Activated T-cell treated with anti-CD3 and anti-CD28 coated beads for 24 hours (primary cell): ENCODE measurements around the gene DCUN1D4.
"Not testable (repeated sequence)": the region's sequence is repeated elsewhere in the genome, so short reads cannot be mapped to it uniquely, and the experiment has no call there.

Experiments
- DNase-seq: peaks from one replicate; pipeline ENCODE4 v3.0.0-alpha.2; 2020; ENCODE audit warnings: low read depth

The DCUN1D4 gene

DNA sequence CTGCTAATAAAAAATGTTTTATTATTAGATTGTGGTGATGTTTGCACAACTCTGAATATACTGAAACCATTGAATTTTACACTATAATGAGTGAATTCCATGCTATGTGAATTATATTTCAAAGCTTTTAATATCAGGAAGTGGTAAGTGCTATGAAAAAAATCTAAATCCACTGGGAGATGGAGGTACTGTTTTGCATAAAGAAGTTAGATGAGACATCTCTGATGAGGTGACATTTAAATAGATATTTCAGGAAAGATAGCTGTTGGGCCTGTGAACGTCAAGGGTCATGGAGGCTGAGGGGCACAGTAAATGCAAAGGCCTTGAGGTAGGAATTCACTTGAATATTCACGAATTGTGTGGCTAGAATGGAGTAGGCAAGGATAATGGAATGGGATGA lies 12.3 kb downstream of the DCUN1D4 start:
- DNase-seq: no peak

DNA sequence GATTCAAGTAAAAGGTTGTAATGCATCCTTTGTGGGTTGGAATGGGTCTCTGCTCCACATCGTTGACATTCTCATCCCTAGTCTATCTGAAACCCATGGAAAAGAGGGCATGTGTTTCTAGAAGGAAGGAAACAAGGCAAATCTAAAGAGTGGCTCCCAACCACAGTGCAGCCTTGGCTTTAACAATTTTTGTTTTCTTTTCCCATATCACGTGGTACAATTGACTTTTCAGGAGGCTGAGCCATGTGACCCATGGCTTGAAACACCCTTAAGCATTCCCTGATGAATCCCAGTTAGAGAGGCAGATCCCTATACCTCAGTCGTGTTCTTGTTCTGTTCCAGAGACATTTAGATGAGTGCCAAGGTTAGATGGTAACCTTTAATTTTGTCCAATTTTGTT lies 12.8 kb downstream of the DCUN1D4 start:
- DNase-seq: no peak

DNA sequence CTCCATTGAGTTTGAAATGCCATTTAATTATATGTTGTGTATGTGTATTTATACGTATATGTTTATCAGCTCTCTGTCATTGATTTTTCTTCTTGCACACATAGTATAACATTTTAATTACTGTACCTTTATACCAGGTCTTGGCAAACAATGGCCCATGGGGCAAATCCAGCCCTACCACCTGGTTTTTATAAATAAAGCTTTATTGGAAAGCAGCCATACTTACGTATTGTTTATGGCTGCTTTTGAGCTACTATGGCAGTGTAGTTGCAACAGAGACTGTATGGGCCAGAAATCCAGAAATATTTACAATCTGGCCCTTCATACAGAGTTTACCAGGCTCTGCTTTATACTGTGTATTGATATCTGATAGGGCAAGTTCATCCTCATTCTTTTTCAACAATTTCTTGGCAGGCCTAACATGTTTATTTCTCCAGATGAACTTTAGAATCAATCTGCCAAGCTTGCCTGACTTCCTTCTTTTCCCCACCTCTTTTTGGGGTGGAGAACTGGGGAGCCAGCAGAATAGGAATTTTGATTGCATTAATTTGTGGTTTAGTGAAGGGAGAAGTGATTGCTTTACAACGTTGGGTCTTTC lies 15.8 kb downstream of the DCUN1D4 start:
- DNase-seq: no peak

DNA sequence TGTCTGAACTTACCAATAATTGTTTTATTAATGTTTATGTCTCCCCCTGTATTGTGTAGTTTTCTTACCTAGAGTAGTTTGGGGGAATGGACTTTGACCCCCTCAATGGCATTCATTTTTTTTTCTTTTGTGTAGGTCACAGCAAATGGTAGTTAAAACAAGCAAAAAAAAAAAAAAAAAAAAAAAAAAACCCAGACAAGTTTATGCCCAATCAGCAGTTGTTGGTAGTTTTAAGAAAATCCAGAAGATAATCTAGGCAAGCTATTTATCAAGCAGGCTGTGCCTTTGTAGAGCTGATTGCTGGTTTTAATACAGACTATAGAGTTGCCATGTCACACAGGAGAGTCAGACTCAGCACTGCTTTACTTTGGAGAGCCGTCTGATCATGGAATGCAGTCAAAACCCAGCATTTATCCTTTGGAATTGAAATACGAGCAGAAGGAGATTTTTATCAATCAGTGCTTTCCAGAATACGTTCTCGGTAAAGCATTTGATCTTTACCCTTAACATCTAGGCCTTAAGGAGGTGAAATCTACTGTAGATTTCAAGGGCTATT lies 16.6 kb downstream of the DCUN1D4 start:
- DNase-seq: no peak

DNA sequence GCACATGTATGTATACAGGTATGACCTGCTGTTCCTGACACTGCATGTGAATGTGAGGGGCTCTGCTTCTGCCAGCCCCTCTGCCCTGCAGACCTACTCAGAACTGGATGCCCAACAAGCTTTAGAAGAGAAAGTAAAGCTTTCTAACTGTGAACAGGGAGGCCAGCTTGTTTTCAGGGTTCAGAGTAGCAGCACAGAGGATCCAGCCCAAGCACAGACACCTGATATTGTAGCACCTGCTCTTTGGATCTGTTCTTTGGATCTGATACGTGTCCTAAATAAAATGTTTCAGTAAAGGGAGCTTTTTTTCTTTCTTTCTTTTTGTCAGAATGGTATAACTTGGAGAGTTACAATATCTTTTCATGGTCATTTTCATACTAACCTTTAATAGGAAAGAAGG lies 19.2 kb downstream of the DCUN1D4 start:
- no peak for DNase-seq

DNA sequence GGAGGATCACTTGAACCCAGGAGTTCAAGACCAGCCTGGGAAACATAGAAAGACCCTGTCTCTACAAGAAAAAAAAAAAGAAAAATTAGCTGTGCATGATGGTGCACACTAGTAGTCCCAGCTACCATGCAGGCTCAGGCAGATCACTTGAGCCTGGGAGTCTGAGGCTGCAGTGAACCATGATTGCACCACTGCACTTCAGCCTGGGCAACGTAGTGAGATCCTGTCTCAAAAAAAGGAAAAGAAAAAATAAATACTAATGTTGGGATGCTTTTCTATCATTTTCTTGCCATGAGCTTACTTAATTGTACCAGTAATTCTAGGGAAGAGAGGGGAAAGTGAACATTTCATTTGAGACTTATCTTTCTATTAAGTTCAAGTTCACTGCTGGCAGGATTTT lies 19.8 kb downstream of the DCUN1D4 start:
- no peak for DNase-seq

DNA sequence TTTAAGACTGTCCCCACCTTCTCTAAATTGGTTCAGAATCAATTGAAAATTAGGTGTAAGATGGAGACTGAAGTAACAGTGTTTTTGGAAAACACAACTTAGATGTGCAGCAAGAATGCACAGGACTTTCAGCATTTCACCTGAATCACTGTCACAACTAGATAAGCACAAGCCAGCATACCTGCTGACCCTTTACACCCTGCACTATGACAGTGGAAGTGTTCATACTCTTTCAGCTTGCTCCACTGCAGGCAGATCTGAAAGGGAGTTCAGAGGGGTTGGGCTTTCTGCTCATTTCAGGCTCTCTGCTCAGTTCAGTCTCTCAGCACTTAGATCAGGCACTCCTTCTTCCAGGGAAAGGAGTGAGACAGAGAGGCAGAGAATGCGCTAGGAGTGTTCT lies 22.8 kb downstream of the DCUN1D4 start:
- DNase-seq: no peak

DNA sequence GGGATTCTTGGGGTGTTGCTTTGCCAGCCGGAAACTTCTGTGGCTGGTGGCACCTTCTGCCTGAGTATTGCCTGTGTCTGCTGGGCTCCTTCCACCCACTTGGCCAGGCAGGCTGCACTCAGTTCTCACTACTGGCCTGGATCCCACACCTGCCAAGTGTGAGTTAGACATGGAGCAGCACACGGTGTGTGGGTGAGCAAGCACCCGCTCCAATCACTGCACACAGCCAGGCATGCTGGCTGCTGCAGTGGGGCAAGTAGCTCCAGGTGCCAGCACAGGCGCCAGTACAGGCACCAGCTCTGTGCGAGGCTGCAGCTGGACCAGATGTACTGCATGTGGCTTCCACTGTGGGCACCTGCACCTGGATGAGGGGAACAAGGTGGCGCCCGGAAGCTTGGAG lies 23.9 kb downstream of the DCUN1D4 start:
- no peak for DNase-seq

DNA sequence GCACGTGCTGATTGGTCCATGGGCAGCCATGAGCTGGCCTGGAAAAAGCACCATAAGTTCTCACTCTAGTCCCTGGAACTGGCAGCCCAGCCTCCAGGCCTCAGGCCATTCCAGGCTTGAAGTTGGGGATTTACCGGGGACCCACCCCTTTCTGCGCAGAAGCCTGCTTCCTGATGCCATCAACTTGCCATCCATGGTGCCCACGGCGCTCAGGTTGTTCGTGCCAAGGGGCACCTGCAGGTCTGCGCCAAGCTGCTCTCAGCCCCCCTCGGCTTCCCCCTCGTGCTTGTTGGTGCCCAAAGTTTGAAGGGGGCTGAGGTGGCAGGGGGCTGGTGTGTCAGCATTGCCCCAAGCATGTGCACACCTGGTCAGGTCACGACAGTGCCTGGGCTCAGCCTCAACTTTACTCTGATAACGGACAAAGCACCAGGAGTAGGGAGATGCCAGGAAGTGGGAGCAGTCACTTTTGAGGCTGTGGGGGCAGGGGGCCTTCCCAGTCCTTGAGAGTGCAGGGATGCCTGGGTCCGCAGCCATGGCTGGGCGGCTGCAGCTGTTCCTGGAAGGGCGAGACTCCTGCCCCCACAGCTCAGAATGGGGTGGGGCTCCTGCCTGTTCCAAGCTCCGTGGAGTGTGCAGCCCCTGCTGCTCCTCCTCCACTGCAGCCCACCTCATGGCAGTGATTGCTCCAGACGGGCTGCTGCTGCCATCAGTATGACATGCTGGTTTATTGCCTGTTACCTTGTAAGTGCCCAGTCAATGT lies 24.9 kb downstream of the DCUN1D4 start:
- no peak for DNase-seq

DNA sequence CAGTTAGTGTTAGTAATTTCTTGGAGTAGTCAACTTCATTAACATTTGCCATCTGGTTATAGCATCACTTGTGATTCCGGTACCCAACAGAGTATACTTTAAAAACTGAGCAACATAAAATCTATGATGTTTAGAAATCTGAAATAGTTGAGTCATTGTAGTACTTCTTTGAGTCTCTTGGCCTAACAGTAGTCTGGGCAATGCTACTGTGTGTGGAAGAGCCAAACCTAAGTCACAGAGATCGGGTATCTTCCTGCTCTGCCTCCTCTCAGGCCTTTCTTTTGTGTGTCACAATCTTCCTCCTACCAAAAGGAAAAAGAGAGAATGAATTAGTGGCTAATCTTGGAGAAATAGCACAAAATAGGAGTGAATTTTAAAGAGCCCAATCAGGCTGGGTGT lies 25.5 kb downstream of the DCUN1D4 start:
- no peak for DNase-seq

DNA sequence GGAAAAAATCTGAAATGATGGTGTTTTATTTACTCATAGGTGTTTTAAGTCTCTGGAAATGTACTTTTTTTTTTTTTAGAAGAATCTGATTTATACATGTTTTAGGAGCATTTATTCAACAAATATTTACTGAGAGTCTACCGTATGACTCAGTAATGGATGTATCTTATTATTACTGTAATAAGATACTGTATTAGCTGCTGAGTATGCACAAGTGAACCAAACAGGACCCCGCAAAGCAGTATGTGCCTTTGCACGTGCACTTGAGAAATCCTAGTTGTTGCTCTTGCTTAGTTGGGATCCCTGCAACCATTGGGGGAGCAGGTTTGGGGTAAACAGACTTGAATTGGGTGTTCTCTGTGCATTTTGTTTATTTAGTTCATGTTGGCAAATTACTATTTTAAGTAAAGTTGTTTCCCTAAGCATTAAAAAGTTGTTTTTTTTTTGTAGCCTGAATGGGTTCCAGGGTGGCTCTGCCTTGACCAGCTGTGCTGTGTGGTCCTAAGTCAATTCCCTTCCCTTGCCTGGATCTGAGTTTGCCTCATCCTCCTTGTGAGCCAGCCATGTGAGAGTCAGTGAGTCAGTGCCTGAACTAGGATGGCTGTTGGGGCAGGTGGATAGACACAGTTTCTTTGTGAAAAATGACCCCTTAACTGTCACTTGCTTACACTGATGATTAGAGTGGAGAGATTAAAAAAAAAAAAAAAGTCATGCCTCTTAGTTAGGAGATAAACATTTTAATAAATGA lies 27.7 kb downstream of the DCUN1D4 start:
- no peak for DNase-seq

DNA sequence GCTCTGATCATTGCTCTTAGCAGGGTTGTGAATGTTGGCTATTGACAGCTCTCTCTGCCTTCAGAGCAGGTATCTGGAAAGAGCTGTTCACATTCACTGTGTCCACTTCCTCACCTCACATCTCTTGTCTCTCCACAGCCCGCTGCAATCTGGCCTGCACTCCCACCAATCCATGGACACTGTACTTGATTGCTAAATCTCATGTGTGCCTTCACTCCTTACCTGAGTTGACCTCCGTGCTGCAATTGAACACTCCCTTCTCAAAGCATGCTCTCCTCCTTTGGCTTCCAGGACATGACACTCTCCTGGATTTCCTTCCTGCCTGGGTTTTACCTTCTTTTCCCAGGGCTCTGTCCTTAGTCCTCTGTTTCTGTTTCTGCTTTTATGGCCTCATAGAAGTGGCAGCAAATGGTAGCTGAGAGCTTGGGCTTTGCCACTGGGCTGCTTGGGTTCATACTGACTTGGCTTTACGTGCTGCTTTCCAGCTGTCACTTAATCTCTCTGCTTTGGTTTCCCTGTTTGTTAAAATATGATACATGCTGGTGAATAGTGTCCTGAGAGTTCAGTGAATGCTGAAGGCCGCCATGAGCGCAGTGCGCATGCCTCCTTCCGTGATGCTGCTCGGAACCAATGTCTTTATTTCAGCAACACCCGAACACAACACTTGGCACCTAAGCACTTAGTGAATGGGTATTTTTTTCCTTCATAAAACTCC lies 29.5 kb downstream of the DCUN1D4 start:
- no peak for DNase-seq

DNA sequence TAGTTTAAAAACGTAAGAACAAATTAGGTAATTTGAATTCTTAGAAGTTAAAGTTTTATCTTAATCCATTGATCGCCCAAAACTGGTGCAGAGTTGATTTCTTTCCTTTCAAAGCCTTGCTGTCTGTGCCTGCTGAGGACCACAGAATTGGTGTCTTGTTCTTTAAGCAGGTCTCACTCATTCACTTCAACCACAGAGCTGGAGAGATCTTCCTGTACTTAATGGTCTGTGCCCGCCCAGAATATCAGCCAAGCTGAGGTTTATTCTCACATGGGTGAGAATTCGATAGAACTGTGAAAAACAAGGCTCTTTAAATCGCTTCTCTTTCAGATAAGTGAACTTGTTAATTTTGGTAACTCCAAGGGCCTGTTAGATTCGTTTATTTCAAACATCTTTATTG lies 31.6 kb downstream of the DCUN1D4 start:
- DNase-seq: no peak

DNA sequence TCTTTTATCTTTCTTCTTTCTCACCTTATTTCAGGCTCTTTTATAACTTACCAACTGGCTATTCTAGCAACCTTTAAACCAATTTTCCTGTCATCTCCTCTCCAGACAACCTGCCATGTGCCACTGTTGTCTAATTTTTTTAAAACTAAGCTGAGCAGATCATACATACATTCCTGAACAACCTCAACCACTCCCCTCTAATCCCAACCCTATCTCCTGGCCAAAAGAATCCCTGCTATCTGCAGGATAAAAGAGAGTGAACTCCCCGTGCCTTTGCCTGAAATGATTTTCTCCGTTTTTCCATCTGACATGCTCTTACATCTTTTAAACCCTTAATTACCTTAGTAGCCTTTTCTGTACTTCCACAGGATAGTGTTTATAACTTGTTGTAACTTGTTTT lies 35.5 kb downstream of the DCUN1D4 start:
- no peak for DNase-seq

DNA sequence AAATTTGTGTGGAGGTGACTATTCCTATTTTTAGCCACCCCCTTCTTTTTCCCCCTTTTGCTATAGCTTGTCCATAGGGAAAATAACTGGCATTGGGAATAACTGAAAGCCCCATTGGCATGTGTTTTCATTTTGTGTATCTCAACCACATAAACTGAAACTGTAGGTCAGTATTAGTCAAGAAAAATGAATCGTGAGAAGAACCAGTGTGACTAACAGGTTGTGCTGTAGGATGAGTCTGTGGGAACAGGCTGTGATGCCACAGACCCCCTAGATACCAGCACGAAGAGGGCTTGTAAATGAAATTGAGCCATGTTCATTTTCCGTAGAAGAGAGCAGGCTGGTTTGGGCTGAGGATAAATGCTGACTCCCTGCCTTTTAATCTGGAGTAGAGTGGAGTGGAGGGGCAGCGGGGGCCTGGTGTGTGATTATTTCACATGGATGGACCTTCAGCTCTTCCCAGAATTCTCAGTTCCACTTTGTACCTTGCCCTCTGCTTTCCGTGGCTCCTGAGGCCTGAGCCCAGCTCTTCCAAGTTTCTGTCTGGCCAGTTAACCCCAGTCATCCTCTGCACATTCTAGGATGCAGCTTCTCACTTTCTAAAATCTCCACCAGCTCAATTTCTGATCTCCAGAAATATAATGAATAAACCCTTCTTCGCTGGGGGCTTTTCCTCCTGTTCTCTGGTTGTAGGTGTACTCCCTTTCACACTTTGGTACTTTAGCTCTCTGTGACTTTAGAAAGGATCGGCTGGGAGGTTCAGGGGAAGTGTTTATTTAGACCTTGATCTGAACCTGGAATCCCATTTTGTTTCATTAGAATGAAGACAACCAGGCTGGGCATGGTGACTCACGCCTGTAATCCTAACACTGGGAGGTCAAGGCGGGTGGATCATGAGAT lies 37.3 kb downstream of the DCUN1D4 start:
- DNase-seq: no peak

DNA sequence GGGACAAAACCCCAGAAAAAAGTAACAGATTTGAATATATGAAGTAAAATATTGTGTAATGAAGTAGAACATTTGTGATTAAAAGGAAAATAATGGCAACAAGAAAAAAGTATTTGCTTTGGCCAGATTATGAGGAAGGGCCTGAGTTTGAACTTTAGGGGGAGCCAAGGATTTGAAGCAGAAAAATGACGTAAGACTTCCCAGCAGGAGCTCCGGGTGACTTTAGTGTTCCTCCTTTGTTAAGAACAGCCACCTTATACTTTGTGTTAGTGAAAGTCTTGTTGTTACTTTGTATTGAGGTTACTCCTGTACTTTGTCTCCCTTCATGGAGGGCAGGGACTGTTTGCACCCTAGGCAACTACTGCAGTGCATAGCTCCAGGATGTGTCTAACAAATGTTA lies 41.1 kb downstream of the DCUN1D4 start:
- DNase-seq: no peak

DNA sequence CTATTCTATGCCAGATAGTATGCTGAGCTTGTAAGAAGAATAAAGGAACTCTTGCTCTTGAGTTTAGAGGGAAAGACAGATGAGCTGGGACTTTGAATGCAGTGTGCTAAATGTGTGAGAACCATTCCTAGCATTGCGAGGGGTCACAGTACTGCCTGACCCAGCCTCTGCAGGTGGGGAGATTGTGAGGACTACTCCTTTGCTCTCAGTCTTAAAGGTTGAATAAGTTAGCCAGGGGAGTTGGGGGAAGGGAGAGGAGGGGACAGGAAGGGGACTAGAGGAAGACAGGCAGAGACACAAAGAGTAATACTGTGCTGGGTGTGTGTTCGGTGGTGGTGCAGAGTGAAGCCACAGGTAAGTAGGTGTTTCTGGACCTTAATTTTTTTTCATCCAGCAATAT lies 41.7 kb downstream of the DCUN1D4 start:
- DNase-seq: no peak

DNA sequence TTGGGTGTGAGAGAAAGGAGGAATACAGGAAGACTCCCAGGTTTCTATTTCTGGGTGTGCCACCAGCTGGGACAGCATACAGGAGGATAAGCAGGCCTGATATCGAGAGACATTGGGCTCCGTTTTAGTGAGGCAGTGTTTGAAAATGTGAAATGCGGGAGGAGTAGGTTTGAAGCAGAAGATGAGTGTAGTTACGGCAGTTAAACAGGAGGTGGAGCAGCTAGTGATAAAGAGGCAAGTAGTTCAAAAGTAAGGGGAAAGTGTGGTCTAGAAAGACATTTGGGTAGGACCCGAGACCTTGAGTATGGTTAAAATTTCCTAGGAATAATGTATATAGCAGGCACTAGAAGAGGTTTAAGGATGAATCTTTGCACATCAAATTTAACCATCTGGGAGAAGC lies 42.4 kb downstream of the DCUN1D4 start:
- DNase-seq: no peak

DNA sequence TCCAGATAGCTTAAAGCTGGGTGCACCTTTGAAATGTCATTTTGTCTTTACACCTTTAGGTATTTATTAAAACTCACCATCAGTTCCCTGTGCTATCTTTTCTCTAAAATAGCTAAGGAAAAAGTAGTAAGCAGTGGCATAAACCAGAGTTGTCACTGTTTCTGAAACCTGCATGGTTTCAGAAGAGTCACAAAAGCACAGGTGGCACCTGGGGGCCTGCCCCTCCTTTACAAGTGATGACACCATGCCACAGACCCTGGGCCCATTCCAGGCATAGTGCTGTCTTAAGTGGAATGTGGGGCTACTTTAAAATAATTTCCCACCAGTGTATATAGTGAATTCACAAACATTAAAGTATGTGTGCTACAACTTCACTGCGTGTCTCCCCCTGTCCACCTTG lies 47.8 kb downstream of the DCUN1D4 start:
- no peak for DNase-seq

DNA sequence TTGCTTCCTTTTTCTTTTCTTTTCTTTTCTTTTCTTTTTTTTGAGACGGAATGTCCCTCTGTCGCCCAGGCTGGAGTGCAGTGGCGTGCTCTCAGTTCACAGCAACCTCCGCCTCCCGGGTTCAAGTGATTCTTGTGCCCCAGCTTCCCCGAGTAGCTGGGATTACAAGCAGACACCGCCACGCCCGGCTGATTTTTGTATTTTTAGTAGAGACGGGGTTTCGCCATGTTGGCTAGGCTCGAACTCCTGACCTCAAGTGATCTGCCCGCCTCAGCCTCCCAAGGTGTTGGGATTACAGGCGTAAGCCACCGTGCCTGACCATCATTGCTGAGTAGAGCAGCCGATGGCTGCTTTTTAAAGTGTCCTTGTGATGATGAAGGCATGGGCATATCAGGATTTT lies 50.4 kb downstream of the DCUN1D4 start:
- DNase-seq: not testable (repeated sequence)

DNA sequence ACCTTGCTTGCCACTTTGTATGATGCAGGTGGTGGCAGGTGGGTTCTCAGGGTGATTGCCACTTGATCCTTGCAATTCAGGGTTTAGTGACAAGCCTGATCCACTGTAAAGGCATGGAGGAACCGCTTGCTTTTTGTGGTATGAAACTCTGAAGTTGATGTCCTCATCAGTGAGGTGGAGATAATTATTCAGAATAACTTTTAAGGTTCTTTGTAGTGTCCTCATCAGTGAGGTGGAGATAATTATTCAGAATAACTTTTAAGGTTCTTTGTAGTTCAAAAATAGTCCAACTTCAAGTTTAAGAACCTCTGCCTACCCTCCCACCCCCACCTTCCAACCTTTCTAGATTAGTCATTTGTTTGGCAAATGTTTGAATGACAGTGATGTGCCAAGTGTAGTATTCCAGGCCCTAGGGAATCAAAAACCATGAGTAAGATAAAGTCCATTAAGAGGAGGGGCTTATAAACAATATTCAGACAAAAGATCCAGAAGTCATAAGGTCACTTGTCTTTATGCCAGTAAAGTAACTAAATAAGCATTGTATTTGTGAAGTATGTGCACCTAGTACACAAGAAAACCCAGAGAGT lies 51.2 kb downstream of the DCUN1D4 start:
- DNase-seq: no peak
